Osteocyte (in vitro differentiated cells): Measurements from ENCODE around the gene IQSEC1. TPM values are rescaled to one million over a fixed set of nuclear protein-coding genes. Genes with fewer than 3 reads are reported as not detected.

Experiments used
- DNase-seq: peaks from one replicate; pipeline ENCODE4 v3.0.0; 2021; ENCODE audit warnings: mixed read lengths; ENCODE audit not compliant: unreplicated experiment; ENCODE audit errors: extremely low spot score
- H3K27ac Mint-ChIP-seq: one replicate; pipeline ENCODE4 v1.8.0; 2021; ENCODE audit warnings: mild to moderate bottlenecking, mixed read lengths; ENCODE audit not compliant: unreplicated experiment
- H3K27me3 Mint-ChIP-seq: one replicate; pipeline ENCODE4 v1.8.0; 2021; ENCODE audit warnings: mixed read lengths; ENCODE audit not compliant: unreplicated experiment
- H3K36me3 Mint-ChIP-seq: one replicate; pipeline ENCODE4 v1.8.0; 2021; ENCODE audit warnings: mixed read lengths; ENCODE audit not compliant: unreplicated experiment
- H3K4me1 Mint-ChIP-seq: one replicate; pipeline ENCODE4 v1.8.0; 2021; ENCODE audit warnings: mixed read lengths; ENCODE audit not compliant: unreplicated experiment
- H3K4me3 Mint-ChIP-seq: one replicate; pipeline ENCODE4 v1.8.0; 2021; ENCODE audit warnings: mild to moderate bottlenecking, moderate library complexity, mixed read lengths; ENCODE audit not compliant: unreplicated experiment
- H3K9me3 Mint-ChIP-seq: one replicate; pipeline ENCODE4 v1.8.0; 2021; ENCODE audit warnings: mixed read lengths; ENCODE audit not compliant: unreplicated experiment
- total RNA-seq: library from RNA; stranded (reverse); gene quantifications from 2 replicates; pipeline ENCODE4 v1.2.1, GENCODE V29; 2021
- TF ChIP-seq, protein P1 (sequence below): fragments of 200-600 bp; sonication (generic); IDR thresholded peaks from 2 replicates; pipeline ENCODE4 v1.5.0; 2021; ENCODE audit warnings: antibody characterized with exemption, mild to moderate bottlenecking, moderate library complexity

The IQSEC1 gene
- total RNA-seq, 1 donor from 2014 or later, result 37.9 TPM

GRCh38 chr3:13070391-13071070, 2.7 kb downstream of the IQSEC1 start:
- TF ChIP-seq, protein P1, sequence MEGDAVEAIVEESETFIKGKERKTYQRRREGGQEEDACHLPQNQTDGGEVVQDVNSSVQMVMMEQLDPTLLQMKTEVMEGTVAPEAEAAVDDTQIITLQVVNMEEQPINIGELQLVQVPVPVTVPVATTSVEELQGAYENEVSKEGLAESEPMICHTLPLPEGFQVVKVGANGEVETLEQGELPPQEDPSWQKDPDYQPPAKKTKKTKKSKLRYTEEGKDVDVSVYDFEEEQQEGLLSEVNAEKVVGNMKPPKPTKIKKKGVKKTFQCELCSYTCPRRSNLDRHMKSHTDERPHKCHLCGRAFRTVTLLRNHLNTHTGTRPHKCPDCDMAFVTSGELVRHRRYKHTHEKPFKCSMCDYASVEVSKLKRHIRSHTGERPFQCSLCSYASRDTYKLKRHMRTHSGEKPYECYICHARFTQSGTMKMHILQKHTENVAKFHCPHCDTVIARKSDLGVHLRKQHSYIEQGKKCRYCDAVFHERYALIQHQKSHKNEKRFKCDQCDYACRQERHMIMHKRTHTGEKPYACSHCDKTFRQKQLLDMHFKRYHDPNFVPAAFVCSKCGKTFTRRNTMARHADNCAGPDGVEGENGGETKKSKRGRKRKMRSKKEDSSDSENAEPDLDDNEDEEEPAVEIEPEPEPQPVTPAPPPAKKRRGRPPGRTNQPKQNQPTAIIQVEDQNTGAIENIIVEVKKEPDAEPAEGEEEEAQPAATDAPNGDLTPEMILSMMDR, result no peak
- Mint-ChIP-seq H3K4me1 (peaks cover 1% of the 10 kb centered on the region), H3K27me3 (peaks cover 20% of the 10 kb centered on the region), H3K9me3 (no peaks in the 10 kb centered on the region), H3K27ac (no peak overlapping the region), H3K36me3 (no peaks in the 10 kb centered on the region), H3K4me3 (no peak overlapping the region)
- no peak for DNase-seq

GRCh38 chr3:13069495-13069894, 3.7 kb downstream of the IQSEC1 start:
- no peaks in the 10 kb centered on the region for H3K9me3 Mint-ChIP-seq
- H3K27me3 Mint-ChIP-seq, result peaks cover 9% of the 10 kb centered on the region
- no peaks in the 10 kb centered on the region for H3K36me3 Mint-ChIP-seq
- H3K4me3 Mint-ChIP-seq, result no peak overlapping the region
- no peak for DNase-seq
- H3K27ac Mint-ChIP-seq, result no peak overlapping the region
- TF ChIP-seq, protein P1, result no peak
- peaks cover 1% of the 10 kb centered on the region for H3K4me1 Mint-ChIP-seq

DNA sequence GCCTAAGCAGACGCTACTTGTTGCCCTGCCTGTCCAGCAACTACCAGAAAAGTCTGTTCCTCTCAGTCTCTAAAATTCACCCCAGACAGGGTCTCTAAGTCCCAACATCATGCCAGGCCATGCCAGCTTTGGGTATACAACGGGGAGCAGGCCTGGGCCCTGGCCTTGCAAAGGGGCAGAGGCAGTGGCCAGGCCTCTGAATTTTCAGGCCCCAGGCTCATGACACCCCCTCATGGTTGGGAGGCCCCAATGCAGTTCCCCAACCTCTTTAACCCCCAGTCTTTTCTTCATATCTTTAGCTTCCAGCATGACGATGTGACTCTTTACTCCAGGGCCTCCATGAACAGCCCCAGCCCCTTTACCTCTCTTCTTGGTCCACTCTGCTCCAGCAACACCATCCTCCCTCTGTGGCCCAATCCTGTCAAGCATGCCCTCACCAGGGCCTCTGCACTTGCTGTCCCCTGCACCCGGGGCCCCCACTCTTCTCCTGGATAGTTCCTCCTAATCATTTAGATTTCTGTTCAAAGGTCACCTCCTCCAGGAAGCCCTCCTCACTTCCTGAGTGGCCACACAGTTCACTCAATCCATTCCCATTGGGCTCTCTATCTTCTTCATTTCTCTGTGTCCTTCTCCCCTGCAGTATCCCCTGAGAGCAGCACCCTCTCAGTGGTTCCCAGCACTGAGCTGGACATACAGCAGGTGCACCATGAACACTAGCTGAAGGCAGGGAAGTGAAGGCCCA, 4.8 kb downstream of the IQSEC1 start:
- DNase-seq, result no peak
- TF ChIP-seq, protein P1, result no peak
- H3K27me3 Mint-ChIP-seq, result no peaks in the 10 kb centered on the region
- peaks cover 1% of the 10 kb centered on the region for H3K4me1 Mint-ChIP-seq
- no peaks in the 10 kb centered on the region for H3K9me3 Mint-ChIP-seq
- H3K36me3 Mint-ChIP-seq, result no peaks in the 10 kb centered on the region
- no peak overlapping the region for H3K27ac Mint-ChIP-seq
- H3K4me3 Mint-ChIP-seq, result no peak overlapping the region

DNA sequence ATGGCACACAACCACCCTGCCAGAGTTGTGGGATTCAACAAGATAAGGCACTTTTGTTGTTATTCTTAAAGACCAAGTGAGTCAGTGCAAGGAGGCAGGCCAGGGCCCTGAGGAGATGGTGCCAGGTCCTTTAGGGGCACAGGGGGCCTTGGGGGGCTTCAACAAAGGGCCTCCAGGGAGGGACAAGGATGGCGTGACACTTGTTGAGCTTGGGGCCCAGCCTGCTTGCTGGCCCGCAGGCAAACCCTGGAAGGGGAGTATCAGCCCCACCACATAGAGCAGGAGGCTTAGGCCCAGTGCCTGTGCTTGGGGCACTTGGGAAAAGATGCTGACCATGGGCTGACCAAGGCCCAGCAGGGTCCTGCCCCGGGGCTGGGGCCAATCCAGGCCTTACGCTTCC, 5.5 kb downstream of the IQSEC1 start:
- Mint-ChIP-seq H3K27me3 (no peaks in the 10 kb centered on the region), H3K9me3 (no peaks in the 10 kb centered on the region), H3K27ac (no peak overlapping the region), H3K36me3 (no peaks in the 10 kb centered on the region), H3K4me3 (no peak overlapping the region), H3K4me1 (peaks cover 3% of the 10 kb centered on the region)
- TF ChIP-seq, protein P1, result no peak
- DNase-seq, result no peak

DNA sequence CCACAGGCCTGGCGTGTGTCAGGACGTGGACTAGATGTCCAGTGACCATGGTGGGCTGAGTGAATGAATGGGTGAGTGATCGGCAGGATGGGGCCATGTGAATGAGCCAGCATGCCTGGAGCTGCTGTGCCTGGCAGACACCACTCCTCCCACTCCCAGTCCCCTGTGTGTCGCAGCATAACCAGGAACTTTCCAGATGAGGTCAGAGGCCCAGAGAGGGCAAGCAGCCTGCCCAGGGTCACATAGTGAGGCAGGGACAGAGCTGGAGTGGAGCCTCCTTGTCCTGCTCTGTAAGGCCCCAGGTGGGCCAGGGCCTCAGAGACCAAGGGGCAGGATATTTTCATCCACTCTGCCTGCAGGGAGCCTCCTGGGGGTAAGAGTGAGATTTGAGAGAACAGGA, 6.4 kb downstream of the IQSEC1 start:
- Mint-ChIP-seq H3K36me3 (no peaks in the 10 kb centered on the region), H3K27me3 (no peaks in the 10 kb centered on the region), H3K4me1 (peaks cover 3% of the 10 kb centered on the region), H3K27ac (no peak overlapping the region), H3K4me3 (no peak overlapping the region), H3K9me3 (no peaks in the 10 kb centered on the region)
- DNase-seq, result no peak
- TF ChIP-seq, protein P1, result no peak
